Activated B cell treated with CpG ODN at 0.5 μM for 24 hours (primary cell): ENCODE data around the gene PLCB2. TPM values are rescaled to one million over a fixed set of nuclear protein-coding genes. Genes with fewer than 3 reads are reported as not detected.

Source experiments
- ATAC-seq: fragments of 200-7000 bp; cut with Tn5 transposase; one replicate; pipeline ENCODE4 v1.10.0; 2021; ENCODE audit warnings: low read depth, mild to moderate bottlenecking, moderate library complexity
- CTCF ChIA-PET: fragments of 350-600 bp; sonication (Branson Sonifier 250); formaldehyde crosslinking; loops from one replicate; lab custom pipeline; 2021; ENCODE audit warnings: antibody characterized with exemption; lab: Charles Lee
- POLR2A ChIA-PET: fragments of 350-600 bp; sonication (Branson Sonifier 250); formaldehyde crosslinking; loops from one replicate; lab custom pipeline; 2021; ENCODE audit warnings: antibody characterized with exemption; lab: Charles Lee
- DNase-seq: peaks from one replicate; pipeline ENCODE4 v3.0.0; 2022
- H3K27ac Mint-ChIP-seq: one replicate; pipeline ENCODE4 v1.8.0; 2020; ENCODE audit warnings: mixed read lengths
- H3K27me3 Mint-ChIP-seq: one replicate; pipeline ENCODE4 v1.8.0; 2021; ENCODE audit warnings: mixed read lengths
- H3K36me3 Mint-ChIP-seq: one replicate; pipeline ENCODE4 v1.8.0; 2021; ENCODE audit warnings: low read depth, mixed read lengths
- H3K4me1 Mint-ChIP-seq: one replicate; pipeline ENCODE4 v1.8.0; 2021; ENCODE audit warnings: mixed read lengths
- H3K4me3 Mint-ChIP-seq: one replicate; pipeline ENCODE4 v1.8.0; 2020; ENCODE audit warnings: mild to moderate bottlenecking, mixed read lengths
- H3K9me3 Mint-ChIP-seq: one replicate; pipeline ENCODE4 v1.8.0; 2020; ENCODE audit warnings: mixed read lengths
- intact Hi-C: fragments of 100-400 bp; cut with micrococcal nuclease; formaldehyde crosslinking; loops from one replicate; pipeline ENCODE4 v1.15.1; 2024
- total RNA-seq: library from RNA; stranded (reverse); gene quantifications from 2 replicates; pipeline ENCODE4 v1.2.3, GENCODE V29; 2022
- TF ChIP-seq, protein P1 (sequence below): fragments of 200-600 bp; IDR thresholded peaks from one replicate; pipeline ENCODE4 v1.8.0; 2022; ENCODE audit warnings: antibody characterized with exemption, mild to moderate bottlenecking

The PLCB2 gene
- total RNA-seq, 1 donor from 2014 or later: 126 TPM

DNA sequence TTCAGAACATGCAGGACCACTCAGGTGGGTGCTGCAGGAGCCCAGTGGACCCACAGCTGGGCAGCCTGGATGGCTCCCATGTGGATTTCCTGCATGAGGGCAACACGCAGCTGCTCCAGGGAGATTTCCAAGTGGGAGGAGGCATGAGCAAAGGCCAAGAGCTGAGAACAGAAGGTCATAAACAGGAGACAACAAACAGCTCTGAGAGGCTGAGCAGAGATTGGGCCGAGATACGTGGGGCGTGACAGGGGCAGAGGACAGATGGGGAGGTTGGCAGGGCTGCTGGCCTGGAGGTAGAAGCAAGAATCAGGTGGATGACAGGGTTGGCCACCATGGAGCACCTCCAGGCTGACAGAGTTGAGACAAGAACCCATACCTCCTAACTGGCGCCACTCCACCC lies 46.0 kb upstream of the PLCB2 start:
- POLR2A ChIA-PET: interaction anchor here (1.0 kb wide), 1 partner anchor 11 kb away, joined by 3 read pairs; no protein-coding TSS in a partner anchor
- Mint-ChIP-seq H3K36me3 (no peaks in the 10 kb centered on the region), H3K27ac (no peak overlapping the region), H3K4me1 (peaks cover 5% of the 10 kb centered on the region), H3K9me3 (no peaks in the 10 kb centered on the region), H3K4me3 (no peak overlapping the region), H3K27me3 (no peaks in the 10 kb centered on the region)
- TF ChIP-seq, protein P1, sequence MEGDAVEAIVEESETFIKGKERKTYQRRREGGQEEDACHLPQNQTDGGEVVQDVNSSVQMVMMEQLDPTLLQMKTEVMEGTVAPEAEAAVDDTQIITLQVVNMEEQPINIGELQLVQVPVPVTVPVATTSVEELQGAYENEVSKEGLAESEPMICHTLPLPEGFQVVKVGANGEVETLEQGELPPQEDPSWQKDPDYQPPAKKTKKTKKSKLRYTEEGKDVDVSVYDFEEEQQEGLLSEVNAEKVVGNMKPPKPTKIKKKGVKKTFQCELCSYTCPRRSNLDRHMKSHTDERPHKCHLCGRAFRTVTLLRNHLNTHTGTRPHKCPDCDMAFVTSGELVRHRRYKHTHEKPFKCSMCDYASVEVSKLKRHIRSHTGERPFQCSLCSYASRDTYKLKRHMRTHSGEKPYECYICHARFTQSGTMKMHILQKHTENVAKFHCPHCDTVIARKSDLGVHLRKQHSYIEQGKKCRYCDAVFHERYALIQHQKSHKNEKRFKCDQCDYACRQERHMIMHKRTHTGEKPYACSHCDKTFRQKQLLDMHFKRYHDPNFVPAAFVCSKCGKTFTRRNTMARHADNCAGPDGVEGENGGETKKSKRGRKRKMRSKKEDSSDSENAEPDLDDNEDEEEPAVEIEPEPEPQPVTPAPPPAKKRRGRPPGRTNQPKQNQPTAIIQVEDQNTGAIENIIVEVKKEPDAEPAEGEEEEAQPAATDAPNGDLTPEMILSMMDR: no peak
- CTCF ChIA-PET: no interaction called here
- intact Hi-C loops: no loop called here
- ATAC-seq (no peak), DNase-seq (no peak)

DNA sequence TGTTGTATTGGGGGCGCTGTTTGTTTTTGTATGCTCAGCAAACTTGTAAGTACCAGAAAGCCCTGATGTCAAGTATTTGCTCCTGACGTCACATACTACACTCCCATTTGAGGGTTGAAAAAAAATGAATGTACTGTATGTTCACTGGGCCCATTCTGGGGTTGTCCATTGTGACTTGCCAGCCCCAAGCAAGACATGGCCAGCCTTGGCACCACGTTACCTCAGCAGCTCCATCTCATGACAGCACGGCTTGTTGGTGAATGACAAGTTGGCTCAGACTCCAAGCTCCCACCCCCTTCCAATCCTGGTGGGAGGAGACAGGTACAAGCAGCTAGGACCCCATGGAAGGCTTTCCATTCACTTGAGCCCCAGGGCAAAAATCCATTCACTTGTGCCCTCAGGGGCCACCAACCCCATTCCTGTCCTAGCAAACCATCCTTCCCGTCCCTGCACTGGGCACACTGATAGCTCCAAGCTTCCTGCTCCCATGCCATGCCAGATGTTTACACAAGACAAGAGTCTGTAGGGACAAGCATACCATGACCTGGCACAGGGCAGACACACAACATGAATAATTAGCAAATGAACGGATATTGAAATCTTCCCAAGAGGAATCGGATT lies 44.7 kb upstream of the PLCB2 start:
- no peak overlapping the region for H3K4me3 Mint-ChIP-seq
- intact Hi-C loops: no loop called here
- TF ChIP-seq, protein P1: no peak
- no peak for DNase-seq
- no peak overlapping the region for H3K27ac Mint-ChIP-seq
- no peaks in the 10 kb centered on the region for H3K4me1 Mint-ChIP-seq
- H3K27me3 Mint-ChIP-seq: no peaks in the 10 kb centered on the region
- H3K36me3 Mint-ChIP-seq: no peaks in the 10 kb centered on the region
- no peaks in the 10 kb centered on the region for H3K9me3 Mint-ChIP-seq
- no peak for ATAC-seq
- ChIA-PET CTCF (interaction anchor here (0.8 kb wide), 1 partner anchor 135 kb away, joined by 3 read pairs; no protein-coding TSS in a partner anchor), POLR2A (interaction anchor here (0.6 kb wide), 1 partner anchor 29 kb away, joined by 3 read pairs; no protein-coding TSS in a partner anchor)

DNA sequence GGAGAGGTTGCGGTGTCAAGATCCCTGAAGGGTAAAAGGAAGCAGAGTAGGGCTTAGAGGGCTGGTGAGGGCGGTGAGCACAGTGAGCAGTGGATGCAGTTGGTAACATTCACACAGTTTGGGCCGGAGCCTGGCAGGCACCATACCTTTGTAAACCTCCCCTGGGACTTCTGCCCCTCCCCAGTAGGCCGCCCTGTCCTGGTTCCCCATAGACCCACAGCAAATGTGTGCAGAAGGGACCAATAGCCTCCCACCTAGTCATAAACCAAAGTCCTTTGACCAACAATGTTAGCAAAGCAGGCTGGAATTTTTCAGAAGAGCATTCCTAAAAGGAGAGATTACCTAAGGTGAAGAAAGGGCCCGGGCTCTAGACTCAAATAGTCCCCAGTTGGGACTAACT lies 41.4 kb upstream of the PLCB2 start:
- Mint-ChIP-seq H3K4me3 (no peak overlapping the region), H3K9me3 (no peaks in the 10 kb centered on the region), H3K4me1 (no peaks in the 10 kb centered on the region), H3K27me3 (no peaks in the 10 kb centered on the region), H3K27ac (no peak overlapping the region), H3K36me3 (no peaks in the 10 kb centered on the region)
- no peak for ATAC-seq
- ChIA-PET CTCF (no interaction called here), POLR2A (interaction anchor here (0.6 kb wide), 1 partner anchor 38 kb away, joined by 3 read pairs; no protein-coding TSS in a partner anchor)
- intact Hi-C loops: no loop called here
- DNase-seq: no peak
- TF ChIP-seq, protein P1: no peak

DNA sequence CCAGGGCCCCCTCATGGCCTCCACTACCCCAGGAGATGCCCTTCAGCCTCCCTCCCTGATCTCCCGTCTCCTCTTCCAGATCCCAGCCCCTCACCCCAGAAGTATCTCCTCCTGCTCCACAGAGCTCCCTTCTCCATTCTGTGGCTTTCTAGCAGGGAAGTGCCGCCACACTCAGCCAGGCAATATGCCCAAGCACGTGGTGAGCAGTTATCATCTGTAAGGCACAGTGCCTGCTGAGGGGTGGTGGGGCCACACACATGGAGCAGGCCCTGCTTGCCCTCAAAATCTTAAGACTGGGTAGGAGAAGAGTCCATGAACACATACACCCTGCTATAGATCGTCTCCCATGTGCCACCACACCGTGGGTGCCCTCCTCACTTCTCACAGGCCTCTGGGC lies 40.7 kb upstream of the PLCB2 start:
- CTCF ChIA-PET: interaction anchor here (1.4 kb wide), 1 partner anchor 58 kb away, joined by 3 read pairs; the partner anchor contains the start of gene IVD
- no peaks in the 10 kb centered on the region for H3K36me3 Mint-ChIP-seq
- POLR2A ChIA-PET: no interaction called here
- no peaks in the 10 kb centered on the region for H3K27me3 Mint-ChIP-seq
- DNase-seq (no peak), ATAC-seq (no peak)
- no peak overlapping the region for H3K27ac Mint-ChIP-seq
- H3K9me3 Mint-ChIP-seq: no peaks in the 10 kb centered on the region
- intact Hi-C loops: no loop called here
- H3K4me1 Mint-ChIP-seq: no peaks in the 10 kb centered on the region
- H3K4me3 Mint-ChIP-seq: no peak overlapping the region
- TF ChIP-seq, protein P1: no peak

GRCh38 chr15:40347559-40348473 lies 40.1 kb upstream of the PLCB2 start:
- no peaks in the 10 kb centered on the region for H3K36me3 Mint-ChIP-seq
- intact Hi-C loops: no loop called here
- H3K4me3 Mint-ChIP-seq: no peak overlapping the region
- no peak for ATAC-seq
- H3K4me1 Mint-ChIP-seq: no peaks in the 10 kb centered on the region
- no peak for DNase-seq
- CTCF ChIA-PET: interaction anchor here (1.4 kb wide), 1 partner anchor 58 kb away, joined by 3 read pairs; the partner anchor contains the start of gene IVD
- POLR2A ChIA-PET: no interaction called here
- no peaks in the 10 kb centered on the region for H3K27me3 Mint-ChIP-seq
- H3K27ac Mint-ChIP-seq: no peak overlapping the region
- H3K9me3 Mint-ChIP-seq: no peaks in the 10 kb centered on the region
- TF ChIP-seq, protein P1: no peak
